GM12878 (cell line): Measurements from ENCODE around the gene TRMO. TPM values are rescaled to one million over a fixed set of nuclear protein-coding genes. Genes with fewer than 3 reads are reported as not detected.
A peak's percentile ranks its signal among the peaks of the same experiment; 100 is the strongest.

ENCODE experiments used
- ATAC-seq: fragments of 200-7000 bp; cut with Tn5 transposase; 3 replicates; pipeline ENCODE4 v1.9.1; 2020; ENCODE audit warnings: mild to moderate bottlenecking, moderate library complexity
- BruUV-seq: library from RNA; stranded (reverse); fragments of 400-500 nt; replicated peaks from 2 replicates; lab custom pipeline; 2021; lab: Mats Ljungman, UMichigan
- CTCF ChIA-PET: fragments of 300-600 bp; sonication (Branson Sonifier 250); formaldehyde crosslinking; extraction: SDS; loops from one replicate; lab custom pipeline; 2021; ENCODE audit warnings: inconsistent platforms; lab: Yijun Ruan, JAX
- POLR2A ChIA-PET: fragments of 350-600 bp; formaldehyde crosslinking; extraction: SDS; loops from one replicate; lab custom pipeline; 2021; ENCODE audit warnings: inconsistent platforms; lab: Charles Lee
- RAD21 ChIA-PET: fragments of 300-600 bp; sonication (Branson Sonifier 250); formaldehyde crosslinking; loops from one replicate; lab custom pipeline; 2023; ENCODE audit warnings: antibody characterized with exemption; ENCODE audit not compliant: unreplicated experiment; lab: Charles Lee
- SMC1A ChIA-PET: fragments of 300-600 bp; sonication (Branson Sonifier 250); formaldehyde crosslinking; loops from one replicate; lab custom pipeline; 2023; ENCODE audit not compliant: unreplicated experiment, uncharacterized antibody; lab: Charles Lee
- DNase-seq: peaks from one replicate; pipeline ENCODE4 v3.0.0-alpha.2; 2011; ENCODE audit warnings: low read depth, low spot score
- FAIRE-seq: peaks from 3 replicates; lab custom pipeline; 2011; peaks lifted over from hg19 to GRCh38; lab: Jason Lieb, UNC
- H2AFZ ChIP-seq: 2 replicates; pipeline ENCODE4 v1.6.0; 2011; ENCODE audit warnings: low read depth, low read length, control low read depth; ENCODE audit not compliant: control insufficient read depth
- H3K27ac ChIP-seq: 2 replicates; pipeline ENCODE4 v1.5.1; 2011; ENCODE audit warnings: control low read depth; ENCODE audit not compliant: control insufficient read depth, insufficient read depth
- H3K27me3 ChIP-seq, 2 experiments: replicated peaks in 1 of 2; 2 replicates each; pipeline versions ENCODE4 v1.6.0 to v1.6.1; 2011; ENCODE audit warnings: low read length in 1 of 2; ENCODE audit not compliant: control insufficient read depth in 2 of 2, insufficient read depth in 2 of 2
- H3K36me3 ChIP-seq, 2 experiments: 2 replicates each; pipeline ENCODE4 v1.5.1; 2011; ENCODE audit warnings: low read length in 1 of 2; ENCODE audit not compliant: control insufficient read depth in 2 of 2, insufficient read depth in 2 of 2
- H3K4me1 ChIP-seq: 2 replicates; pipeline ENCODE4 v1.6.1; 2011; ENCODE audit warnings: mild to moderate bottlenecking, low read length, moderate library complexity, mixed read lengths; ENCODE audit not compliant: control insufficient read depth, insufficient read depth
- H3K4me2 ChIP-seq: 2 replicates; pipeline ENCODE4 v1.6.0; 2011; ENCODE audit warnings: control low read depth; ENCODE audit not compliant: control insufficient read depth, insufficient read depth
- H3K4me3 ChIP-seq: fragments of 200-600 bp; sonication (generic); 2 replicates; pipeline ENCODE4 v1.5.1; 2016
- H3K79me2 ChIP-seq: 2 replicates; pipeline ENCODE4 v1.6.0; 2011; ENCODE audit warnings: low read length; ENCODE audit not compliant: control insufficient read depth, insufficient read depth
- H3K9ac ChIP-seq: 2 replicates; pipeline ENCODE4 v1.8.0; 2011; ENCODE audit warnings: low read length, control low read depth, mixed read lengths; ENCODE audit not compliant: control insufficient read depth, insufficient read depth
- H3K9me3 ChIP-seq: replicated peaks from 3 replicates; pipeline ENCODE4 v1.5.1; 2011; ENCODE audit warnings: mild to moderate bottlenecking, low read length; ENCODE audit not compliant: control insufficient read depth, insufficient read depth
- H4K20me1 ChIP-seq: 2 replicates; pipeline ENCODE4 v1.6.0; 2011; ENCODE audit not compliant: control insufficient read depth, insufficient read depth
- E4F1 ChIP-seq: fragments of 450-650 bp; IDR thresholded peaks from 2 replicates; pipeline ENCODE4 v1.6.1; 2018; ENCODE audit warnings: borderline replicate concordance, mild to moderate bottlenecking; ENCODE audit not compliant: partially characterized antibody
- EP300 ChIP-seq, 2 experiments: fragments of 150-350 bp in 1 of 2; IDR thresholded peaks; 2 replicates each; pipeline ENCODE4 v1.6.1; 2011 to 2012; ENCODE audit warnings: low read depth in 2 of 2, low read length in 2 of 2, borderline replicate concordance in 1 of 2, improper control_type of control experiment in 1 of 2, inconsistent platforms in 1 of 2; ENCODE audit not compliant: control insufficient read depth in 1 of 2
- EZH2 ChIP-seq: IDR thresholded peaks from 2 replicates; pipeline ENCODE4 v1.6.1; 2012; ENCODE audit warnings: low read depth, mild to moderate bottlenecking, control low read depth, inconsistent platforms, low read length, borderline replicate concordance; ENCODE audit not compliant: control insufficient read depth
- GABPA ChIP-seq: IDR thresholded peaks from 2 replicates; pipeline ENCODE4 v1.6.1; 2014; ENCODE audit warnings: antibody characterized with exemption, low read depth, mild to moderate bottlenecking, inconsistent platforms
- JUNB ChIP-seq: IDR thresholded peaks from 2 replicates; pipeline ENCODE4 v1.6.1; 2016; ENCODE audit warnings: antibody characterized with exemption, mild to moderate bottlenecking
- JUND ChIP-seq: IDR thresholded peaks from 2 replicates; pipeline ENCODE4 v1.6.1; 2012; ENCODE audit warnings: low read depth, mild to moderate bottlenecking, low read length, improper control_type of control experiment, moderate library complexity
- NFIC ChIP-seq: IDR thresholded peaks from 2 replicates; pipeline ENCODE4 v1.6.1; 2012; ENCODE audit warnings: low read depth, mild to moderate bottlenecking, inconsistent platforms, low read length, moderate library complexity
- NFYB ChIP-seq: IDR thresholded peaks from 2 replicates; pipeline ENCODE4 v1.6.1; 2011; ENCODE audit warnings: low read depth, mild to moderate bottlenecking, low read length, improper control_type of control experiment, moderate library complexity; ENCODE audit not compliant: insufficient read depth
- NR2C1 ChIP-seq: fragments of 450-650 bp; IDR thresholded peaks from 2 replicates; pipeline ENCODE4 v1.6.1; 2017; ENCODE audit warnings: antibody characterized with exemption, mild to moderate bottlenecking, moderate library complexity
- RB1 ChIP-seq: fragments of 450-650 bp; formaldehyde crosslinking; IDR thresholded peaks from 2 replicates; pipeline ENCODE4 v1.6.1; 2017; ENCODE audit warnings: mild to moderate bottlenecking, borderline replicate concordance
- RUNX3 ChIP-seq: IDR thresholded peaks from 2 replicates; pipeline ENCODE4 v1.6.1; 2012; ENCODE audit warnings: low read length, inconsistent platforms
- STAT3 ChIP-seq: IDR thresholded peaks from 2 replicates; pipeline ENCODE4 v1.6.1; 2011; ENCODE audit warnings: low read depth, low read length, improper control_type of control experiment
- TCF12 ChIP-seq: IDR thresholded peaks from 2 replicates; pipeline ENCODE4 v1.6.1; 2011; ENCODE audit warnings: low read depth, mild to moderate bottlenecking, low read length
- ZNF274 ChIP-seq: IDR thresholded peaks from one replicate; pipeline ENCODE4 v1.8.0; 2011; ENCODE audit not compliant: insufficient read length, insufficient read depth
- ZNF622 ChIP-seq: fragments of 450-650 bp; IDR thresholded peaks from 2 replicates; pipeline ENCODE4 v1.6.1; 2017; ENCODE audit warnings: mild to moderate bottlenecking, inconsistent platforms
- WGBS: methylation state at CpG from one replicate; pipeline ENCODE4 v1.1.6; 2016; ENCODE audit warnings: low lambda C conversion rate; ENCODE audit not compliant: insufficient replicate concordance, insufficient coverage; ENCODE audit errors: missing lambda C conversion rate; 5-methylcytosine and 5-hydroxymethylcytosine counted together
- in situ Hi-C: fragments of 300-500 bp; cut with MboI; formaldehyde crosslinking; loops from 9 replicates; pipeline ENCODE4 v1.14.3; 2018; ENCODE audit warnings: mixed read lengths
- intact Hi-C: fragments of 100-400 bp; cut with micrococcal nuclease; formaldehyde crosslinking; loops from one replicate; pipeline ENCODE4 v1.14.2; 2022; ENCODE audit not compliant: unreplicated experiment
- polyA plus RNA-seq, 11 experiments: library from polyadenylated mRNA; depleted of rRNA in 4 of 11; unstranded in 6 of 11; stranded (reverse) in 5 of 11; fragments of >200 nt; fragmentation: Nextera tagmentation in 4 of 11; fragmentation: Illumina TruSeq in 1 of 11; extraction: Ambion mirVana in 4 of 11; extraction: Trizol in 1 of 11; gene quantifications; 1 replicate in 1 of 11; 2 replicates in 10 of 11; pipeline versions ENCODE4 v1.2.1 to v1.2.3, GENCODE V29; 2011 to 2016; ENCODE audit warnings: inconsistent platforms in 2 of 11, missing spikeins in 2 of 11, low read depth in 1 of 11
- total RNA-seq, 4 experiments: library from RNA; depleted of rRNA in 3 of 4; stranded (reverse); fragments of >200 nt in 3 of 4; fragmentation: Illumina TruSeq in 1 of 4; extraction: Trizol in 1 of 4; gene quantifications; 2 replicates each; pipeline versions ENCODE4 v1.2.1 to v1.2.3, GENCODE V29; 2013 to 2021
- TF ChIP-seq, protein P1 (sequence below): fragments of 450-650 bp; formaldehyde crosslinking; IDR thresholded peaks from 2 replicates; pipeline ENCODE4 v1.4.0; 2022; ENCODE audit warnings: mild to moderate bottlenecking, moderate library complexity

Gene TRMO
- total and polyA plus RNA-seq, 10 of the 15 experiments (the other 5 are each of a cell fraction or from before 2014, with no cell fraction given), result 5.8 to 23.6 (median 15.3) TPM

- no peak for TF ChIP-seq E4F1
- TF ChIP-seq TCF12, result no peak
- no peak for TF ChIP-seq RB1
- no peak for TF ChIP-seq NR2C1
- TF ChIP-seq GABPA, result no peak
- TF ChIP-seq STAT3, result no peak
These were observed 56.0 kb downstream of the TRMO start (continued) for GRCh38 chr9:97866300-97866699.

GRCh38 chr9:97864396-97864795 lies 57.9 kb downstream of the TRMO start:
- no peaks in the 10 kb centered on the region for H3K79me2 ChIP-seq
- H2AFZ ChIP-seq, result no peak overlapping the region
- H3K27me3 ChIP-seq, result peaks cover 4 to 5% of the 10 kb centered on the region in 2 experiments; a peak in 3 of 4 replicates
- ChIA-PET RAD21 (no interaction called here), CTCF (interaction anchor here (1.1 kb wide), 1 partner anchor 26 kb away, joined by 5 read pairs; no protein-coding TSS in a partner anchor), POLR2A (no interaction called here), SMC1A (interaction anchor here (1.5 kb wide), 1 partner anchor 27 kb away, joined by 3 read pairs; no protein-coding TSS in a partner anchor)
- H3K4me2 ChIP-seq, result no peak overlapping the region; the same call in 1 of the 2 replicates
- no peak overlapping the region for H3K9ac ChIP-seq
- H3K4me1 ChIP-seq, result peaks cover 6% of the 10 kb centered on the region; the same call in 1 of the 2 replicates
- no peaks in the 10 kb centered on the region for H4K20me1 ChIP-seq
- peaks cover 4% of the 10 kb centered on the region; the same call in 2 of the 3 replicates for H3K9me3 ChIP-seq
- H3K36me3 ChIP-seq, result no peaks in the 10 kb centered on the region
- ATAC-seq, result peak; percentile 25; the same call in 1 of the 3 replicates
- FAIRE-seq, result no peak
- no peak overlapping the region for H3K4me3 ChIP-seq
- in situ Hi-C loops (no loop called here), intact Hi-C loops (no loop called here)
- WGBS, result 0% methylated on average over 1 of the region's 1 CpG
- BruUV-seq, result no TSS peak
- TF ChIP-seq ZNF622 (no peak), NFYB (no peak), ZNF274 (no peak), NFIC (no peak), JUNB (0 out of 2 replicates have a peak, but pooled peaks have one; percentile 7), STAT3 (no peak), EP300 (IDR thresholded peaks at IDR 0.05; ENCODE audit: borderline replicate concordance in 1 of 2, control insufficient read depth in 1 of 2, low read depth in 2 of 2, low read length in 2 of 2) (no peak), JUND (no peak), RUNX3 (peak; percentile 29; the same call in 1 of the 2 replicates), EZH2 (no peak)
- TF ChIP-seq, protein P1, sequence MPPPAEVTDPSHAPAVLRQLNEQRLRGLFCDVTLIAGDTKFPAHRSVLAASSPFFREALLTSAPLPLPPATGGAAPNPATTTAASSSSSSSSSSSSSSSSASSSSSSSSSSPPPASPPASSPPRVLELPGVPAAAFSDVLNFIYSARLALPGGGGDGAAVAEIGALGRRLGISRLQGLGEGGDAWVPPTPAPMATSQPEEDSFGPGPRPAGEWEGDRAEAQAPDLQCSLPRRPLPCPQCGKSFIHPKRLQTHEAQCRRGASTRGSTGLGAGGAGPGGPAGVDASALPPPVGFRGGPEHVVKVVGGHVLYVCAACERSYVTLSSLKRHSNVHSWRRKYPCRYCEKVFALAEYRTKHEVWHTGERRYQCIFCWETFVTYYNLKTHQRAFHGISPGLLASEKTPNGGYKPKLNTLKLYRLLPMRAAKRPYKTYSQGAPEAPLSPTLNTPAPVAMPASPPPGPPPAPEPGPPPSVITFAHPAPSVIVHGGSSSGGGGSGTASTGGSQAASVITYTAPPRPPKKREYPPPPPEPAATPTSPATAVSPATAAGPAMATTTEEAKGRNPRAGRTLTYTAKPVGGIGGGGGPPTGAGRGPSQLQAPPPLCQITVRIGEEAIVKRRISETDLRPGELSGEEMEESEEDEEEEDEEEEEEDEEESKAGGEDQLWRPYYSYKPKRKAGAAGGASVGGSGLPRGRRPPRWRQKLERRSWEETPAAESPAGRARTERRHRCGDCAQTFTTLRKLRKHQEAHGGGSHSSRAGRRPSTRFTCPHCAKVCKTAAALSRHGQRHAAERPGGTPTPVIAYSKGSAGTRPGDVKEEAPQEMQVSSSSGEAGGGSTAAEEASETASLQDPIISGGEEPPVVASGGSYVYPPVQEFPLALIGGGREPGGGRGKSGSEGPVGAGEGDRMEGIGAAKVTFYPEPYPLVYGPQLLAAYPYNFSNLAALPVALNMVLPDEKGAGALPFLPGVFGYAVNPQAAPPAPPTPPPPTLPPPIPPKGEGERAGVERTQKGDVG, result no peak
- no peak overlapping the region for H3K27ac ChIP-seq
- DNase-seq, result peak; percentile 16
